GM19455 (cell line): ENCODE results near the gene PARS2.

ENCODE experiments used
- ATAC-seq: cut with Tn5 transposase; IDR thresholded peaks from one replicate; pipeline ENCODE4 v1.9.1; 2021; ENCODE audit not compliant: unreplicated experiment

PARS2 gene

GRCh38 chr1:54742282-54742681 lies 22.0 kb downstream of the PARS2 start:
- ATAC-seq = no peak

GRCh38 chr1:54741531-54741930 lies 22.8 kb downstream of the PARS2 start:
- no peak for ATAC-seq

- no peak for ATAC-seq
These were observed 26.1 kb downstream of the PARS2 start for GRCh38 chr1:54738244-54738643.

GRCh38 chr1:54736685-54737084 lies 27.6 kb downstream of the PARS2 start:
- ATAC-seq = no peak

GRCh38 chr1:54728027-54728426 lies 36.3 kb downstream of the PARS2 start:
- no peak for ATAC-seq

- ATAC-seq = no peak
These were observed 39.6 kb downstream of the PARS2 start for GRCh38 chr1:54724771-54725170.

- no peak for ATAC-seq
These were observed 40.3 kb downstream of the PARS2 start for GRCh38 chr1:54723985-54724384.

GRCh38 chr1:54721719-54722118 lies 42.6 kb downstream of the PARS2 start:
- ATAC-seq = no peak

GRCh38 chr1:54716299-54717047 lies 47.9 kb downstream of the PARS2 start:
- ATAC-seq = no peak

- ATAC-seq = peak; percentile 99
These were observed 48.6 kb downstream of the PARS2 start, which contains the start of gene TTC4 for GRCh38 chr1:54715493-54716298. Gene TTC4 (plus strand): TSS chr1:54715861. CDS start chr1:54715909, 48 bp downstream.

- no peak for ATAC-seq
These were observed 49.3 kb downstream of the PARS2 start for GRCh38 chr1:54714881-54715492.

- no peak for ATAC-seq
These were observed 52.8 kb downstream of the PARS2 start for GRCh38 chr1:54711536-54711935.

- no peak for ATAC-seq
These were observed 53.5 kb downstream of the PARS2 start for GRCh38 chr1:54710841-54711240.

- ATAC-seq = no peak
These were observed 53.9 kb downstream of the PARS2 start for GRCh38 chr1:54710434-54710833.

- ATAC-seq = no peak
These were observed 54.6 kb downstream of the PARS2 start for GRCh38 chr1:54709547-54710292.

GRCh38 chr1:54708385-54708784 lies 55.9 kb downstream of the PARS2 start:
- ATAC-seq = no peak
